Activated naive CD8-positive, alpha-beta T cell treated with anti-CD3 and anti-CD28 coated beads, Interleukin-2, amount 10 ng/mL, durations not matched to agents 7 days and 5 days (primary cell): ENCODE results near the gene MUC21. TPM values are rescaled to one million over a fixed set of nuclear protein-coding genes. Genes with fewer than 3 reads are reported as not detected.
"Not testable (repeated sequence)": the region's sequence is repeated elsewhere in the genome, so short reads cannot be mapped to it uniquely, and the experiment has no call there.

Source experiments
- ATAC-seq: fragments of 150-1000 bp; cut with Tn5 transposase; one replicate; pipeline ENCODE4 v1.10.0; 2021; ENCODE audit warnings: low read depth, moderate library complexity
- POLR2A ChIA-PET: fragments of 350-600 bp; sonication (Branson Sonifier 250); formaldehyde crosslinking; loops from one replicate; lab custom pipeline; 2021; ENCODE audit warnings: antibody characterized with exemption; lab: Charles Lee
- DNase-seq: peaks from one replicate; pipeline ENCODE4 v3.0.0; 2021
- H3K27ac Mint-ChIP-seq: one replicate; pipeline ENCODE4 v1.8.0; 2022; ENCODE audit warnings: mild to moderate bottlenecking, mixed read lengths
- H3K27me3 Mint-ChIP-seq: one replicate; pipeline ENCODE4 v1.8.0; 2022; ENCODE audit warnings: mild to moderate bottlenecking, moderate library complexity, mixed read lengths
- H3K36me3 Mint-ChIP-seq: one replicate; pipeline ENCODE4 v1.8.0; 2021; ENCODE audit warnings: mild to moderate bottlenecking, mixed read lengths
- H3K4me1 Mint-ChIP-seq: one replicate; pipeline ENCODE4 v1.8.0; 2021; ENCODE audit warnings: mixed read lengths
- H3K4me3 Mint-ChIP-seq: one replicate; pipeline ENCODE4 v1.8.0; 2022; ENCODE audit warnings: mild to moderate bottlenecking, moderate library complexity, mixed read lengths
- H3K9me3 Mint-ChIP-seq: one replicate; pipeline ENCODE4 v1.8.0; 2021; ENCODE audit warnings: mixed read lengths
- total RNA-seq, 2 experiments: library from RNA; stranded (reverse); gene quantifications; one replicate each; pipeline ENCODE4 v1.2.3, GENCODE V29; 2021

Gene MUC21
- total RNA-seq, 2 experiments from 2014 or later = not detected

DNA sequence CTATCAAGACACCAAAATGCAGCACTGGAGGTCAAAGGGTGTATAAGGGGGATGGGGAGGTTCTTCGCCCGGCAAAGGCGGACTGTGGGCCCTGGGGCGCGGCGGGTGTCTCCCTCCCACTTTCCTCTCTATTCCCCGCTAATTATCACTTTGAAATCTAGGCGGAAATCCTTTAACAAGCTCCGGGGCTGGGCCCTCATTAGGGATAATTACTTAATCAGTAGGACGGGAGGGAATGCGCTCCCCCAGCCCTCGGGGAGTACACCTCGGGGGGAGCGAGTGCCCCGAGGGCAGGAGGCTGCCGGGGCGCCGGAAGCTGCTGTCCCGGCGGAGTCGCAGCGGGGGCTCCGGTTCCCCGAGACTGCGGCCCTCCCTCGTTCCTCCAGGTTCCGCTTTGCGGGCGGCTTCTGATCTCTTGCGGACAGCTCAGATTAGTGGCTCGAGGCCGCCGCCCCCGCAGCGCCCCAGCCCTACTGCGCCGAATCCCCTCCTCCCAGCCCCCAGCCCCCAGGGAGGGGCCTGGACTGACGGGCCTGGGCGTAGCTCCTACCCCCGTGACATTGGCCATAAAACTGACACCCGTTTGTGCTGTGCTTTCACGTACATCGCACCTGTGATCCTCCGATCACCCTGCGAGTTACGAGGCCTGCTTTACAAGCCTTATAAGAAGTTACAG, 28.0 kb upstream of the MUC21 start:
- peak; percentile 91 for ATAC-seq
- H3K36me3 Mint-ChIP-seq = no peaks in the 10 kb centered on the region
- H3K4me3 Mint-ChIP-seq = peak overlapping the region; percentile 77
- POLR2A ChIA-PET = interaction anchor here (0.7 to 2.4 kb wide), 6 partner anchors 9 to 358 kb away, joined by 3 to 7 read pairs (median 4); partner anchors contain the start of genes DDR1, SFTA2 and VARS2
- H3K27ac Mint-ChIP-seq = peak overlapping the region; percentile 28
- H3K4me1 Mint-ChIP-seq = peaks cover 11% of the 10 kb centered on the region
- no peaks in the 10 kb centered on the region for H3K9me3 Mint-ChIP-seq
- H3K27me3 Mint-ChIP-seq = peaks cover 63% of the 10 kb centered on the region
- DNase-seq = peak; percentile 80

- peaks cover 4% of the 10 kb centered on the region for H3K4me1 Mint-ChIP-seq
- peaks cover 51% of the 10 kb centered on the region for H3K27me3 Mint-ChIP-seq
- no peak overlapping the region for H3K27ac Mint-ChIP-seq
- H3K36me3 Mint-ChIP-seq = no peaks in the 10 kb centered on the region
- no peak overlapping the region for H3K4me3 Mint-ChIP-seq
- ATAC-seq = no peak
- no peaks in the 10 kb centered on the region for H3K9me3 Mint-ChIP-seq
- POLR2A ChIA-PET = no interaction called here
- DNase-seq = no peak
These were observed 25.8 kb upstream of the MUC21 start for GRCh38 chr6:30957716-30958115.

GRCh38 chr6:30960907-30961673, 22.4 kb upstream of the MUC21 start:
- POLR2A ChIA-PET = no interaction called here
- Mint-ChIP-seq H3K36me3 (no peaks in the 10 kb centered on the region), H3K27me3 (peaks cover 58% of the 10 kb centered on the region), H3K4me1 (peaks cover 26% of the 10 kb centered on the region), H3K27ac (no peak overlapping the region), H3K4me3 (no peak overlapping the region), H3K9me3 (no peaks in the 10 kb centered on the region)
- ATAC-seq (no peak), DNase-seq (no peak)

DNA sequence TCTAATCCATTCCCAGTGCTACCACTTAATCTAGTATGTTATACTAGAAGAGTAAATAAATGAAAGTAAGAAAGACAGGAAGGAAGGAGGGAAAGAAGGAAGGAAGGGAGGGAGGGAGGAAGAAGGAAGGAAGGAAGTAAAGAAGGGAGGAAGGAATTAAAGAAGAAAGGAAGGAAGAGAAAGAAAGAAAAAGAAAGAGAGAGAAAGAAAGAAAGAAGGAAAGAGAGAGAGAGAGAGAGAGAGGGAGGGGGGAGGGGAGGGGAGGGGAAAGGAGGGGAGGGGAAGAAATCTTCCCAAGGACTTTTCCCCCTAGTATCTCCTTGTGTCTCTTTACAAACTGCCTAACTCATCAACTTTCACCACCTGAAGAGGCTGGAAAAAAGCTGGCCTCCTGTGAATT, 20.8 kb upstream of the MUC21 start:
- Mint-ChIP-seq H3K27ac (no peak overlapping the region), H3K4me1 (peaks cover 27% of the 10 kb centered on the region), H3K9me3 (no peaks in the 10 kb centered on the region), H3K27me3 (peaks cover 58% of the 10 kb centered on the region), H3K36me3 (no peaks in the 10 kb centered on the region), H3K4me3 (no peak overlapping the region)
- POLR2A ChIA-PET = no interaction called here
- no peak for ATAC-seq
- DNase-seq = no peak

DNA sequence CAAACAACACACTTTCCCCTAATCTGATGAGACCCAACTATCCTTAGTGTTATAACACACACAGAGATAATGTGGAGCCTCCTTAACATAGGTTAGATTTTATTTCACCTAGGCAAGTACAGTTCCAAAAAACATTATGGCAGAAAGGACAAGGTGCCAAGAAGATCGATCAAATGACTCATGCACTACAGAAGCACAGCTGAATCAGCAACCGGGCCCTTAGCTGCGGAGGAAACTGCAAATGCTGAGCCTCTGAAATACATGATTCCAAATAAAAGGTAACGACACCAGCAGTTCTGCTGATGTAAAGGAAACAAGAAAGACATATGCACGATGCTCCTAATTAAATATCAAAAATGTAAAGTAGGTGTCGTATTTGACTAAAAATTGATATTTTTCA, 19.9 kb upstream of the MUC21 start:
- H3K36me3 Mint-ChIP-seq = no peaks in the 10 kb centered on the region
- no peak overlapping the region for H3K27ac Mint-ChIP-seq
- no peak overlapping the region for H3K4me3 Mint-ChIP-seq
- peaks cover 51% of the 10 kb centered on the region for H3K27me3 Mint-ChIP-seq
- H3K9me3 Mint-ChIP-seq = no peaks in the 10 kb centered on the region
- no peak for DNase-seq
- H3K4me1 Mint-ChIP-seq = peaks cover 27% of the 10 kb centered on the region
- POLR2A ChIA-PET = no interaction called here
- no peak for ATAC-seq

GRCh38 chr6:30964075-30964474, 19.4 kb upstream of the MUC21 start:
- Mint-ChIP-seq H3K27me3 (peaks cover 50% of the 10 kb centered on the region), H3K9me3 (no peaks in the 10 kb centered on the region), H3K4me1 (peaks cover 27% of the 10 kb centered on the region), H3K27ac (no peak overlapping the region), H3K36me3 (no peaks in the 10 kb centered on the region), H3K4me3 (peak overlapping the region; percentile 20)
- POLR2A ChIA-PET = interaction anchor here (1.8 kb wide), 1 partner anchor 9 kb away, joined by 5 read pairs; no protein-coding TSS in a partner anchor
- DNase-seq (peak; percentile 45), ATAC-seq (peak; percentile 64)

DNA sequence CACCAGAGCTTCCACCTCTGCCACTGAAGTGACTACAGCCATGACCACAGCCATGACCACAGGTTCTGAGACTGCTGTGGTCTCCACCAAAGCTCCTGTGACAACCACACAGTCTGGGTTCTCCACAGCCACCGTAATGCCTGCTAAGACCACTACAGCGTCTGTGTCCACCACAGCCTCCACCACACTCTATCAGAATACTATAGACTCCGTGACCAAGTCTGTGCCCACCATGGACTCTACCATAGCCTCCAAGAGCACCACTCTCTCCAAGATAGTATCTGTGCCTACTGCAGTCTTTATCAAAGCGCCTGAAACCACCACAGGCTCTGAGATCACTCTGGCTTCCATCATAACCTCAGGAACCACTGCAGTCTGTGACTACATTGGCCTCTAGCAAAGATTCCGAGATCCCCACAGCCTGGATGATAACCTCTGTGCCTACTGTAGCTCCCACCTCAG, 18.3 kb upstream of the MUC21 start:
- ATAC-seq = peak; percentile 35
- peaks cover 41% of the 10 kb centered on the region for H3K27me3 Mint-ChIP-seq
- no peaks in the 10 kb centered on the region for H3K9me3 Mint-ChIP-seq
- H3K36me3 Mint-ChIP-seq = no peaks in the 10 kb centered on the region
- no peak for DNase-seq
- POLR2A ChIA-PET = interaction anchor here (1.8 kb wide), 1 partner anchor 10 kb away, joined by 5 read pairs; no protein-coding TSS in a partner anchor
- H3K4me1 Mint-ChIP-seq = peaks cover 27% of the 10 kb centered on the region
- H3K4me3 Mint-ChIP-seq = no peak overlapping the region
- peak overlapping the region; percentile 44 for H3K27ac Mint-ChIP-seq

DNA sequence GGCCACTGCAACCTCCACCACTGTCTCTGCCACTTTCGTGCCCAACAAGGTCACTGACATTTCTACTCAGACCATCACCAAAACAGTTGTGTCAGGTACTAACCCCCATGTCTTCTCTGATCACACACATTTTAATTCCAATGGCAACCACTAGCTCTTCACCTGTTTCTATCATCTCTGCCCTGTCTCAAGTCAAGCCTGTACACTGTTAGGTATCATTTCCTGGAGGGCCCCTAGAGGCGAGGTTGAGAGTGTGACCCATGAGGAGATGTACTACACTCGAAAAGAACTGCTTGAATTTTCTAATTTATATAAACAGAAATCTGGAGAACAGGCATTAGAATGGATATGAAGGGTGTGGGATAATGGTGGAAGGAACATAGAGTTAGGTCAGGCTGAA, 17.4 kb upstream of the MUC21 start:
- H3K4me1 Mint-ChIP-seq = peaks cover 27% of the 10 kb centered on the region
- peak; percentile 60 for ATAC-seq

DNA sequence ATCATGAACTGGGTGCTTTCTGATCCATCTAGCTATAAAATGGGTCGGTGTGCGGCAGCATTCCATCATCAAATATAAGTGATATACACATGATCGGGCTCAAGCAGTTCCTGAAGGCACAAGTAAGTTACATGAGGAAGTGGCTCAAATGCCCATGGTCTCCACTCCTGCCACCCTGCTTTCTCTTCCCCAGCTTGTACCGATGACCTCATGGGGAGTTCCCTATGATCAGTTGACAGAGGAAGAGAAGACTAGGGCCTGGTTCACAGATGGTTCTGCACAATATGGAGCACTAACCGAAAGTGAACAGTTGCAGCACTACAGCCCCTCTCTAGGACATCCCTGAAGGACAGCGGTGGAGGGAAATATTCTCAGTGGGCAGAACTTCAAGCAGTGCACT, 14.3 kb upstream of the MUC21 start:
- ATAC-seq, POLR2A ChIA-PET, H3K4me3 Mint-ChIP-seq, DNase-seq, H3K27ac Mint-ChIP-seq, H3K9me3 Mint-ChIP-seq, H3K36me3 Mint-ChIP-seq: not testable (repeated sequence)
- peaks cover 20% of the 10 kb centered on the region for H3K4me1 Mint-ChIP-seq
- H3K27me3 Mint-ChIP-seq = peaks cover 41% of the 10 kb centered on the region

More for the DNA sequence above, 17.4 kb upstream of the MUC21 start:
- Mint-ChIP-seq H3K27ac (no peak overlapping the region), H3K4me3 (no peak overlapping the region), H3K9me3 (no peaks in the 10 kb centered on the region), H3K36me3 (no peaks in the 10 kb centered on the region), H3K27me3 (peaks cover 43% of the 10 kb centered on the region)
- POLR2A ChIA-PET = no interaction called here
- no peak for DNase-seq

GRCh38 chr6:30970946-30971345, 12.6 kb upstream of the MUC21 start:
- Mint-ChIP-seq H3K27ac (no peak overlapping the region), H3K27me3 (peaks cover 38% of the 10 kb centered on the region), H3K4me3 (no peak overlapping the region), H3K9me3 (no peaks in the 10 kb centered on the region), H3K36me3 (no peaks in the 10 kb centered on the region), H3K4me1 (peaks cover 4% of the 10 kb centered on the region)
- no peak for ATAC-seq
- no peak for DNase-seq
- POLR2A ChIA-PET = no interaction called here

- POLR2A ChIA-PET = no interaction called here
- Mint-ChIP-seq H3K36me3 (no peaks in the 10 kb centered on the region), H3K4me1 (no peaks in the 10 kb centered on the region), H3K27ac (no peak overlapping the region), H3K9me3 (no peaks in the 10 kb centered on the region), H3K4me3 (no peak overlapping the region), H3K27me3 (peaks cover 35% of the 10 kb centered on the region)
- DNase-seq (no peak), ATAC-seq (no peak)
These were observed 10.7 kb upstream of the MUC21 start for GRCh38 chr6:30972816-30973215.

GRCh38 chr6:30974490-30975252, 8.8 kb upstream of the MUC21 start:
- no peak overlapping the region for H3K27ac Mint-ChIP-seq
- DNase-seq = no peak
- no peaks in the 10 kb centered on the region for H3K4me1 Mint-ChIP-seq
- H3K27me3 Mint-ChIP-seq = peaks cover 51% of the 10 kb centered on the region
- H3K36me3 Mint-ChIP-seq = no peaks in the 10 kb centered on the region
- POLR2A ChIA-PET = interaction anchor here (0.7 kb wide), 1 partner anchor 15 kb away, joined by 3 read pairs; no protein-coding TSS in a partner anchor
- no peak for ATAC-seq
- H3K4me3 Mint-ChIP-seq = no peak overlapping the region
- no peaks in the 10 kb centered on the region for H3K9me3 Mint-ChIP-seq

- H3K9me3 Mint-ChIP-seq = no peaks in the 10 kb centered on the region
- POLR2A ChIA-PET = no interaction called here
- no peaks in the 10 kb centered on the region for H3K36me3 Mint-ChIP-seq
- DNase-seq (no peak), ATAC-seq (no peak)
- peaks cover 69% of the 10 kb centered on the region for H3K27me3 Mint-ChIP-seq
- H3K27ac Mint-ChIP-seq = no peak overlapping the region
- H3K4me3 Mint-ChIP-seq = no peak overlapping the region
- H3K4me1 Mint-ChIP-seq = peaks cover 12% of the 10 kb centered on the region
These were observed 4.4 kb upstream of the MUC21 start for GRCh38 chr6:30979141-30979540.
